GM19351 (cell line): ENCODE results near the gene HOXD11.

Experiments
- ATAC-seq: cut with Tn5 transposase; IDR thresholded peaks from one replicate; pipeline ENCODE4 v1.9.1; 2021; ENCODE audit warnings: mild to moderate bottlenecking, moderate library complexity; ENCODE audit not compliant: unreplicated experiment

HOXD11 gene

GRCh38 chr2:176120364-176121189 lies 13.5 kb downstream of the HOXD11 start:
- ATAC-seq = no peak

DNA sequence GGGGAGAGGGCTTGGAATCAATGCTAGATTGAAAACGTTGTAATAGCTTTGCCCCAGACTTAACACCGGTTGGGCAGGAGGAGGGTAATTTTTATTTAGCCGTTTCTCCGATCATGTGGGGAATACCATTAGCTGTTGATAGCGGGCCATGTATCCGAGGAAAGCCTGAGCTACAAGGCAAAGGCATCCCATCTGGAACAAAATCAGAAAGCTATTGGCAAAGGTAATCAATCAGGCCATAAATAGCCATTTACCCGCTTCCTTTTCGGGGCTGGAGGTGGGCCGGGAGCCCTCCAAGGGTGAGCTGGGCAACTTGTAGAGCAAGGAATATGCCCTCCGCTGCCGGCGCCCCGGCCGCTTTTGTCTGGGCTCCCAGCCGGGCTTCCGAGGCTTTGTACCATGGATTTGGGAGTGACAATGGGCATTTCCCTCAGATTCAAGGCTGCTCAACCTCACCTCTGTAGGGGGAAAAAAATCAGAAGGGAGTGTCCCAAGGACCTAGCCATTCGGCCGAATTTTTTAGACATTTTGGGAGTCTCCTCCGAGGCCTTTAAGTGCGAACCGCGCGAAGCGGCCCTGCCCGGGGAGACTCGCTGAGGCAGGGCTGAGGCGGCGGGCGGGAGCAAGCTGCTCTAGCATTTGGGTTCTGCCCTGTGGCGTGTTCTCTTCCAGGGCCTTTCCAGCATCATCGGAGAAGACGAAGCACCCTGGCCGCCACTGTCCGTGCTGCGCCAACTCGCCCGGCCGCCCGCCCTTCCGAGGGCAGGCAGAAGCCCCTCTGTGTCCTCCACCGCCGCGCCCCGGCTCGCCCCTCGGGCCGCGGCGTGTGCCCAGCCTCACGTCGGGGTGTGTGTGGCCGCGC lies 14.3 kb downstream of the HOXD11 start:
- no peak for ATAC-seq

DNA sequence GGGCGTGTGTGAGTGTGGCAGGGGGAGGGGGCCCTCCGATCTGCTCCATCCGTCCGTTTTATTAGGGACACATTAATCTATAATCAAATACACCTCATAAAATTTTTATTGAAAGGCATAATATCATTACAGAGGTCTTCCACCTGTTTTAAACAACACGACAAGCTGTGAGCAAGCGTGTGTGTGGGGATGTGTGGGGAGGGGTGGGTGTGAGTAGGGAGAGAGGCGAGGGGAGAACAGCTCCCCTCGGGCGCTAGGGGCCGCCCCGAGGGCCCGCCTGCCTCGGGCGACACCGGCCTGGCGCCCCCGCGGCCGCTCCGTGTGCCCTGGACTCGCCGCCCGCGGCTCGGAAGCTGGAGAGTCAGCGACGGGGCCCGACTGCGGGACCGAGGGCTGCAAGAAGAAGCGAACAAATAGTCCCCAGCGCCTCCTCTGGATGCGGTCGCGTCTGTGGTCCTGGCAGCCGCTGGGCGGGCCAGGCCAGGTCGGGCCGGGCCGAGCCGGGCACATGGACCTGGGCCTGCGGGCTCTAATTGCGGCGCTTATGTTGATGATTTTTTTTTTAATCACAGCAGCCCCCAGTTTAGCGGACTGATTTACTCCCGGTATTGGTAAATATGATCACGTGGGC lies 15.1 kb downstream of the HOXD11 start:
- ATAC-seq = no peak

- no peak for ATAC-seq
These were observed 15.8 kb downstream of the HOXD11 start, which contains the start of gene HOXD9 for GRCh38 chr2:176122683-176123410. Gene HOXD9 (plus strand): TSS chr2:176122719. CDS start chr2:176122769, 50 bp downstream.

DNA sequence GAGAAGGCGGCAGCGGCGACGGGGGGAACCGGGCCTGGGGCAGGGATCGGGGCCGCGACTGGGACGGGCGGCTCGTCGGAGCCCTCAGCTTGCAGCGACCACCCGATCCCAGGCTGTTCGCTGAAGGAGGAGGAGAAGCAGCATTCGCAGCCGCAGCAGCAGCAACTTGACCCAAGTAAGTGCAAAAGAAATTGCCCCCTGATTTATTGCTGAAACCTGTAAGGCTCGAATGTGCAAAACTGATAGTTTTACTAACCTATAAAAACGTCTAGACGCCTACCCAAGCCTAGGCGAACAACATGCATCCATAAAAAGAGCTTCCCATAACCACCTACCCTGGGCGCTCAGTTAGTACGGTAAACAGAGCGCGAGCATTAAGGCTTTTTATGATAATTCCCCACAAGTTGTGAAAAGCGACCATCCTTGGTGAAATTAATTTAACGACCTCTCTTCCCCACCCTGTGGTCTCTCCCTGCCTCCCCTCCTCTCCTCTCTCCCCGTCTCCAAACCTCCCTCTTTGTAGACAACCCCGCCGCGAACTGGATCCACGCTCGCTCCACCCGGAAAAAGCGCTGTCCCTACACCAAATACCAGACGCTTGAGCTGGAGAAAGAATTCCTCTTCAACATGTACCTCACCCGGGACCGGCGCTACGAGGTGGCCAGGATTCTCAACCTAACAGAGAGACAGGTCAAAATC lies 16.5 kb downstream of the HOXD11 start:
- ATAC-seq = no peak

GRCh38 chr2:176124110-176124946 lies 17.2 kb downstream of the HOXD11 start:
- ATAC-seq = no peak

DNA sequence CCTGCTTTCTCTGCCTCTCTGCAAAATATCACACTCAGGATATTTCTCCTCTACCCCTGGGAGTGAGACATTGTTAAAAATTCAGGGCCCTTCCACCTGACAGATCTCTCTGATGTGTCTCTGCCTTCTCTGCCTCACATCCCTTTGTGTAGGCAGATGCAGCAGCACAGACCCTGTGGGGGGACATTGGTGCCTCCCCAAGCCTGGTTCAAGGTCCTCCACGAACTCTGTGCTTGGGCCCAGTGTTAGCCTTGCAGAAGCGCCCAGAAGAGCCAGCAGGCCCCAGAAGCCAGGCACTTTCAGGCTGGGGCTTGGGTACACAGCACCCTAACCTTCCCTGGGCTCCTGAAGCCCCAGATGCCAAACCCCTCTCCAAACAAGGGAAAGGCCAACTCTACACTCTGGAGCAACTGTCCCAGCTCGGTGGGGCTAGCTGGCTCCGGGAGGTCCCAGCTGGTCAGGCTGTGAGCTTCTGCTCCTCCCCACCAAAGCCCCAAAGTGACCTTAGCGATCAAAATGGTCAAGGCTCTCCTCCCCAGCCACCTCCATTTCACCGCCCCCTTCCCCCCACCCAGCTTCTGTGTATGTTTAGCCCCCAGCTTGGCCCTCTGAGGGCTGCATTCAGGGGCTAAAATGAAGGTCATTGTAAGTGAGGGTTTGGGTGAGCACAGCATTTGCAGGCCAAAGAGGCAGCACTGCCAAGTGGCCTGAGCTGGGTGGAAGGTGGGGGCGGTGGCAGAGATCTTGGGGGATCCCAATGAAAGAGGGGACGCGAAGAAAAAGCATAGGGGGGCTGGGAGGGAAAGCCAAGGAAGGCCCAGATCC lies 18.1 kb downstream of the HOXD11 start:
- ATAC-seq = no peak

- ATAC-seq = no peak
These were observed 18.6 kb downstream of the HOXD11 start for GRCh38 chr2:176125772-176126054.

- no peak for ATAC-seq
These were observed 20.1 kb downstream of the HOXD11 start for GRCh38 chr2:176126929-176127773.

GRCh38 chr2:176127774-176128072 lies 20.6 kb downstream of the HOXD11 start:
- ATAC-seq = no peak

DNA sequence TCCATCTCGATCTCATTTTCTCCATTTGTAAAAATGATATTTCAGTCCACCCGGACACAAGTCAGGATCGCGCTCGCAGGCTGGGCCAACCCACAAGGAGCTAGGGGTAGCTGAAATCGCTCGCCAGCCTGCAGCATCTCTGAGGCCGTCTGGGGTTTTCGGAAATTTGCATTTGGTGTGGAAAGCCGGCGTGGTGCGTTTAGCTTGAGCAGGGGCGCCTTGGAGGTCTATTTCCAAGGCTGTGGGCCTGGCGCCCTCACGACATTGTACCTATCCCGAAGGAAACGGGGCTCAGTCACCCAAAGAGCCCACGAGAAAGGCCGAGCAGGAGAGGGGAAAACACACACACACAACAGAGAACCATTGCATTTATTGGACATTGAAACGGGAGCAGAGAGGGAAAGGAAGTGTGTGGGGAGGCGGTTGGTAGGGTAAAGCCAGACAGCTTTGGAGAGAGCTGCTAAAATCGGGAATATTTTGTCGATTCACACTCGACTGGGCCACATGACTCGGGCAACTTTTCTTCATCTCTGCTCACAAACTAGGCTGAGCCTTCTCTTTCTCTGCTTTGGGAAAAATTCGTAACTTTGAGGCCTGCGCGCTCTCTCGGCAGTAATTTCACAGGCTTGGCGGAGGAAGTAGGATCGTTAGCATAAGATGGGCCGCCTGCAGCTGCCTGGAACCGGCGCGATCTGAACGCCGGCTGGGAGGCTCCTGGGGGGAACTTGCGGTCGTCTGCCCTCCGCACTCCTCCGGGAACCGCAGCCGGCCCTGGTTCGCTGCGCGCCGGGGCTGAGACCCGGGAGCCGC lies 21.3 kb downstream of the HOXD11 start:
- no peak for ATAC-seq

- ATAC-seq = no peak
These were observed 22.1 kb downstream of the HOXD11 start, which contains the start of gene HOXD8 for GRCh38 chr2:176128982-176129796. Gene HOXD8 (plus strand): TSS chr2:176129705. CDS start chr2:176130367, 662 bp downstream.

DNA sequence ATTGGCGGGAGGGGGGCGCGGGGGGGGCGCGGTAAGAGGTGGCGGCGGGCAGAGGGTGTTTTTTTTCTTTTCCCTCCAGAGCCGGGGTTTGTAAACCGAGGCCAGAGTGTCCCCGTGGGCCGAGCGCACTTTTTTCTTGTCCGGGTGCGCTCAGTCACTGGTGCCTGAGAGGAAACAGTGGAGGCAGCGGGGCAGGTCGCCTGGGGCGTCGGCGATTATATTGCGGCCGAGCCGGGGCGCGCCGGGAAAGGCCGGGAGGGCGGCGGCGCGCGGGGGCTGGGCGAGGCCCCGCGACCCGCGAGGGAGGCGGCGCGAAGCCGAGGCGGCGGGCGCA lies 22.7 kb downstream of the HOXD11 start:
- ATAC-seq = no peak

DNA sequence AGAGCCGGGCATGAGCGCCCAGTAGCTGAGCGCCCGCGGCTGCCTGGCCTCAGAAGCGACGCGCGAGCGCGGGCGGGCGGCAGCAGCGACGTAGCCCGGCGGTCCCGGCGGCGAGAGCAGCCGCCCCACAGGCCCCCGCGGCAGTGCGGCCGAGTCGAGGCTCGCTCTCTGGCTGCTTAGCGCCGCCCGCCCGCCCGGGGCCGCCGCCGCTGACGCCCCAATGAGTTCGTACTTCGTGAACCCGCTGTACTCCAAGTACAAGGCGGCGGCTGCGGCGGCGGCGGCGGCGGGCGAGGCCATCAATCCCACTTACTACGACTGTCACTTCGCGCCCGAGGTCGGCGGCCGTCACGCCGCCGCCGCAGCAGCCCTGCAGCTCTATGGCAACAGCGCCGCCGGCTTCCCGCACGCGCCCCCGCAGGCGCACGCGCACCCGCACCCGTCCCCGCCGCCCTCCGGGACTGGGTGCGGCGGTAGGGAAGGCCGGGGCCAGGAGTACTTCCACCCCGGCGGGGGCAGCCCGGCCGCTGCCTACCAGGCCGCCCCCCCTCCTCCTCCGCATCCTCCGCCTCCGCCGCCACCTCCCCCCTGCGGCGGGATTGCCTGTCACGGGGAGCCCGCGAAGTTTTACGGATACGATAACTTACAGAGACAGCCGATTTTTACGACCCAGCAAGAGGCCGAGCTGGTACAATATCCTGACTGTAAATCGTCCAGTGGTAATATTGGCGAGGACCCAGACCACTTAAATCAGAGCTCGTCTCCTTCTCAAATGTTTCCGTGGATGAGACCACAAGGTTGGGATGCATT lies 23.3 kb downstream of the HOXD11 start:
- no peak for ATAC-seq
